ENCODE data around the gene RASSF8.

Gene RASSF8

DNA sequence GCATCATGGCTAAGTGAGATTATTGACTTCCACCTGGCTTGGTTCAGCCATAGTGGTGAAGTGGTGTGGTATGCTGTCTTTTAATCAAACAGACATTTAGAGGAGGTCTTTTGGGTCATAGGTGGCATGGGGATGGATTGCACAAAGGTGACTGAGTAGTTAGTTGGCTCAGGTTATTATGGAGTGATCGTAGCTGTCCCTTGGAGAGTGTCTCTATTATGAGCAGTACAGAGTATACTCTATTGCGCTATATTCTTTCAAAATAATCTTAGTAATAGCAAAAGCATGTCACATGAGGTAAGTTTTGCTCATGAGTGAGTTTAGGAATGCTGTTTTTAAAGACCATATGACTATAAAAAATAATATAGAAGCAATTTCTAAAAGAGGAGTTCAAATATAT is 60.4 kb downstream of the RASSF8 start:
- Mint-ChIP-seq H3K9me3 (no peaks in the 10 kb centered on the region), H3K27me3 (peaks cover 7% of the 10 kb centered on the region), H3K27ac (no peak overlapping the region), H3K4me3 (no peak overlapping the region), H3K4me1 (no peaks in the 10 kb centered on the region), H3K36me3 (ENCODE audit: low read depth) (no peaks in the 10 kb centered on the region)
- DNase-seq (no peak), ATAC-seq (no peak)

DNA sequence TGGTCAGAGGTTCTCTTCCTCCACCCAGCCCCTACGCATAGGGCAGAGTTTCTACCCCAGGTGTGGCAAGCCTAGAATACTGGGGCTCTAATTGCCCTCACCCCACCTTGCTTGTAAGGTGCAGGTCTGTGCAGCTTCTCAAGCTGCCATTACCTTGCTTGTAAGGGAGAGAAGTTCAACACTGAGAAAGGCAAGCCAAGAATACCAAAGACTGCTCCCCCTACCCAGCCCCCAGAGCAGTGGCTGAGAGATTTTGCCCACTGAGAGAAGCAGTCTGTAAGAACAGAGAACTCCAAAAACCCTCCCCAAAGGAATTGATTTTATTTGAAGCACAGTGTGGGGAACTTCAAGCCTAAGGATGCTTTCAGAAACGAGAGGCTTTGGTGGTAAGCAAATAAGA is 63.1 kb downstream of the RASSF8 start:
- Mint-ChIP-seq H3K9me3 (no peaks in the 10 kb centered on the region), H3K4me1 (no peaks in the 10 kb centered on the region), H3K27ac (no peak overlapping the region), H3K36me3 (ENCODE audit: low read depth) (no peaks in the 10 kb centered on the region), H3K27me3 (peaks cover 7% of the 10 kb centered on the region), H3K4me3 (no peak overlapping the region)
- DNase-seq (no peak), ATAC-seq (no peak)

- Mint-ChIP-seq H3K9me3 (no peaks in the 10 kb centered on the region), H3K36me3 (ENCODE audit: low read depth) (no peaks in the 10 kb centered on the region), H3K4me3 (no peak overlapping the region), H3K4me1 (no peaks in the 10 kb centered on the region), H3K27ac (no peak overlapping the region), H3K27me3 (peaks cover 7% of the 10 kb centered on the region)
- no peak for DNase-seq
- ATAC-seq = no peak
Measured at GRCh38 chr12:26022043-26022442, 63.6 kb downstream of the RASSF8 start.

GRCh38 chr12:26026713-26027112 is 68.2 kb downstream of the RASSF8 start:
- ATAC-seq (no peak), DNase-seq (no peak)
- Mint-ChIP-seq H3K4me1 (no peaks in the 10 kb centered on the region), H3K27me3 (peaks cover 3% of the 10 kb centered on the region), H3K9me3 (no peaks in the 10 kb centered on the region), H3K4me3 (no peak overlapping the region), H3K27ac (no peak overlapping the region), H3K36me3 (ENCODE audit: low read depth) (no peaks in the 10 kb centered on the region)

- no peak overlapping the region for H3K4me3 Mint-ChIP-seq
- no peaks in the 10 kb centered on the region for H3K36me3 Mint-ChIP-seq (ENCODE audit: low read depth)
- no peak for ATAC-seq
- DNase-seq = no peak
- H3K4me1 Mint-ChIP-seq = no peaks in the 10 kb centered on the region
- H3K27ac Mint-ChIP-seq = no peak overlapping the region
- H3K27me3 Mint-ChIP-seq = peaks cover 3% of the 10 kb centered on the region
- H3K9me3 Mint-ChIP-seq = no peaks in the 10 kb centered on the region
Measured at GRCh38 chr12:26027401-26027800, 68.9 kb downstream of the RASSF8 start.

DNA sequence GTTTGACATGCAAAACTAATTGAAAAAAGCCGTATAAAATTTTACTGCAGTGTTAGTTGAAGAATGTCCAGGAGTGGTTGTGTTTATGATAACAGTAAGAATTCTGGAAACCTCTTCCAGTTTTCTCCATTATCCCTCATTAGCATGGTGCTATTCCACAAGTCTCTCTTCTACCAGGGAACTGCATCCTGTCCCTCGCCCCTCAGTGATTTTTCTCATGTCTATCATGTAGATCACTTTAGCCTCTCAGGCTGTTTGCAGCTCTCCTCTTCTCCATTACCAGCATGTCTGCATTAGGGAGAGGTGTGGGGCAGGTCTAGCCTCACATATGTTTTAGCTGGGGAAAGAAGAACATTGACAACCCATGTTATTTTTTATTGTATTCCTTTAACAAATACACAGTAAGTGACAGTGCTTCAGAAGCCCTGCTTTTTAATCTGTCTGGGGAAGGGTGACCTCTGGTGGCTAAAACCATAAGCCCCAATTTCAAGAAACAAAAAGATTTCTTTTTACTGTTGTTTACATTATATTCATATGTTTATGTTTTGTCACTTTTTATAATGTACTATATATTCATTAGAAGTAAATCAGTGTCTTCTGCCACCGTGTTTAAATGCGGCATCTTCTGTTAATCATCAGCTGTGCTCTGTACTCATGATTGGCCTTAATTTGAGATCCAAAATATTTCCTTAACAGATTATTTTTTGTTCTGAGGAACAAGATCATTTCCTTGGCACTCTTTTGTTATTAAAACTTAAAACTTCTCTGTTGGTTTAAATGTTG is 70.7 kb downstream of the RASSF8 start:
- no peaks in the 10 kb centered on the region for H3K36me3 Mint-ChIP-seq (ENCODE audit: low read depth)
- no peaks in the 10 kb centered on the region for H3K27me3 Mint-ChIP-seq
- peak; percentile 22 for DNase-seq
- no peak overlapping the region for H3K4me3 Mint-ChIP-seq
- ATAC-seq = no peak
- H3K4me1 Mint-ChIP-seq = no peaks in the 10 kb centered on the region
- no peak overlapping the region for H3K27ac Mint-ChIP-seq
- H3K9me3 Mint-ChIP-seq = no peaks in the 10 kb centered on the region

DNA sequence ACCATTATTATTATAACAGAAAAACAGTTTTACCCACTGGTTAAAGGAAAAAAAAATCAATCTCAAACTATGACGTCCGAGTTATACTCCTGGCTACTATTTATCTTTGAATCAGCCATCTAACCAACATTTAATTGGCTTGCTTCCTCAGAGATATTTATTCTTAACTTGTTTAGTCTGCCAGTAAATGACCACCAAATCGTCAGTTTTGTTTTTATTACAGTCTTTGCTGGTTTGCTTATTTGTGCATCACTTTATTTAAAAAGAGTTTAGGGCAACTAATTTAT is 71.2 kb downstream of the RASSF8 start:
- ATAC-seq = no peak
- DNase-seq = no peak
- H3K4me1 Mint-ChIP-seq = no peaks in the 10 kb centered on the region
- H3K27ac Mint-ChIP-seq = no peak overlapping the region
- H3K36me3 Mint-ChIP-seq (ENCODE audit: low read depth) = no peaks in the 10 kb centered on the region
- H3K4me3 Mint-ChIP-seq = no peak overlapping the region
- H3K9me3 Mint-ChIP-seq = no peaks in the 10 kb centered on the region
- no peaks in the 10 kb centered on the region for H3K27me3 Mint-ChIP-seq

DNA sequence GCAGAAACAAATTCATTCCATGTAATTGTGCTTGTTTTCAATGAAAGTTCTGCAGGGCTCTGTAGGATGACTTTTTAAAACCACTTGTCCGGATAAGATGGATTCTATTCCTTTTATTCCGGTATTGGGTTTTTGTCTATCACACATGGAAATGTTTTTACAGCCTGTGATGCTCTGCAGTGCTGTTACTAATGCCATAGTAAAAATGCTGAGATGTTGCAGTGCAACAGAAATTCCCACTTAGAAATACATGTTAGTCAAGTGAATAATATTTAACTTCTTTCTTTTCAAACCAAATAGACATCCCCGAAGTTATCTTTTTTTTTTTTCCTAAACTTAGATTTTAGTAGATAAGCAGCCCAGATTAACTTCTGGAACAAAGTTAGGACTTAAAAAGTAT is 71.9 kb downstream of the RASSF8 start:
- no peaks in the 10 kb centered on the region for H3K27me3 Mint-ChIP-seq
- no peaks in the 10 kb centered on the region for H3K9me3 Mint-ChIP-seq
- no peak for DNase-seq
- no peak for ATAC-seq
- H3K27ac Mint-ChIP-seq = no peak overlapping the region
- no peaks in the 10 kb centered on the region for H3K4me1 Mint-ChIP-seq
- no peaks in the 10 kb centered on the region for H3K36me3 Mint-ChIP-seq (ENCODE audit: low read depth)
- H3K4me3 Mint-ChIP-seq = no peak overlapping the region

GRCh38 chr12:26031318-26031717 is 72.8 kb downstream of the RASSF8 start:
- H3K9me3 Mint-ChIP-seq = no peaks in the 10 kb centered on the region
- no peak for DNase-seq
- H3K4me1 Mint-ChIP-seq = no peaks in the 10 kb centered on the region
- no peaks in the 10 kb centered on the region for H3K36me3 Mint-ChIP-seq (ENCODE audit: low read depth)
- H3K4me3 Mint-ChIP-seq = no peak overlapping the region
- no peak overlapping the region for H3K27ac Mint-ChIP-seq
- no peaks in the 10 kb centered on the region for H3K27me3 Mint-ChIP-seq
- no peak for ATAC-seq

- DNase-seq (no peak), ATAC-seq (no peak)
- no peak overlapping the region for H3K4me3 Mint-ChIP-seq
Measured at GRCh38 chr12:26031827-26032226, 73.3 kb downstream of the RASSF8 start.

DNA sequence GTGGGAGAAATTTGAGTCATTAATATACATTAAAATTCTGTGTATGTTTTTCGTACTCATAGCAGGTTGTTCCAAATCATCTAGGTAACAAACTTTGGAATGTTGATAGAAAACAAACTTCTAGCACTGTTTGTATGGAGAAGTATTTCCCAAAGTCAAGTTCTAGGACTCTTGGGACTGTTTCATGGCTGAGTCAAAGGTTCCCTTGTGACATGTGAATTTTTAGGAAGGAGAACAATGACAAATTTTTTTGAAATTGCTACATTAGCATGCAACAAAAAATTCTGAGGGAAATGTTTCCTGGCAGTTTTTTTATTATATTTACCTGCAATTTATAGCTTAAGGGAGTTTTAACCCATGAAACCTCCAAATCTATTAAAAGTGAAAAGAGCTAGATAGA is 73.8 kb downstream of the RASSF8 start:
- Mint-ChIP-seq H3K4me1 (no peaks in the 10 kb centered on the region), H3K4me3 (no peak overlapping the region), H3K27me3 (no peaks in the 10 kb centered on the region), H3K36me3 (ENCODE audit: low read depth) (no peaks in the 10 kb centered on the region), H3K27ac (no peak overlapping the region), H3K9me3 (no peaks in the 10 kb centered on the region)
- no peak for DNase-seq
- no peak for ATAC-seq

More at GRCh38 chr12:26031827-26032226, 73.3 kb downstream of the RASSF8 start:
- H3K27me3 Mint-ChIP-seq = no peaks in the 10 kb centered on the region
- no peaks in the 10 kb centered on the region for H3K36me3 Mint-ChIP-seq (ENCODE audit: low read depth)
- no peaks in the 10 kb centered on the region for H3K9me3 Mint-ChIP-seq
- no peak overlapping the region for H3K27ac Mint-ChIP-seq
- H3K4me1 Mint-ChIP-seq = no peaks in the 10 kb centered on the region

DNA sequence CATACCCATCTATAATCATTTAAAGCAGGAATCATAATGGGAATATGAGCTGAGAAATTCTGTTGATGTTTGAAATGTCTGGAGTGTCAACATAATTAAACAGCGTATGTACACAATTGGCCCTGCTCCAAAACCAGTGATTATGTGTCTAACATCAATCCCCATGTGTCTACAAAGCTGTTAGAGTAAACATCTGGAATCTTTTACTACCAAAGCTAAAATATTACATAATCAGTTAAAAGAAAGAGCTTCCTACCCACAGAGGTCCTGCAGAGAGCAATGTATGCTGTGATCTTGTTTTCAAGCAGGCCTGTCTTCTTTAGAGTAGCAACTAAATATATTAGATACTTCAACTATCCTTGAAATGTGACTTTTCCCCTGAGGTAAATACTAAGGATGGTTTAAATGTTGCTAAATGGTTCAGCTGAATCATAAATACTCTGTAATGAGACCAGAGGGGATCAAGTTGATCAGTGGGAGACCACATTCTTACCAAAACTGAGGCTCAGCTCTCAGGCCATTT is 74.3 kb downstream of the RASSF8 start:
- no peaks in the 10 kb centered on the region for H3K36me3 Mint-ChIP-seq (ENCODE audit: low read depth)
- no peak overlapping the region for H3K27ac Mint-ChIP-seq
- DNase-seq = no peak
- H3K4me1 Mint-ChIP-seq = no peaks in the 10 kb centered on the region
- H3K4me3 Mint-ChIP-seq = no peak overlapping the region
- no peak for ATAC-seq
- H3K9me3 Mint-ChIP-seq = no peaks in the 10 kb centered on the region
- H3K27me3 Mint-ChIP-seq = no peaks in the 10 kb centered on the region

- Mint-ChIP-seq H3K4me1 (no peaks in the 10 kb centered on the region), H3K4me3 (no peak overlapping the region), H3K27me3 (no peaks in the 10 kb centered on the region), H3K36me3 (ENCODE audit: low read depth) (no peaks in the 10 kb centered on the region), H3K27ac (no peak overlapping the region), H3K9me3 (no peaks in the 10 kb centered on the region)
- no peak for ATAC-seq
- DNase-seq = no peak
Measured at GRCh38 chr12:26034371-26035142, 76.1 kb downstream of the RASSF8 start.

- DNase-seq (no peak), ATAC-seq (no peak)
- no peaks in the 10 kb centered on the region for H3K36me3 Mint-ChIP-seq (ENCODE audit: low read depth)
- H3K27me3 Mint-ChIP-seq = no peaks in the 10 kb centered on the region
- H3K27ac Mint-ChIP-seq = no peak overlapping the region
- H3K4me1 Mint-ChIP-seq = no peaks in the 10 kb centered on the region
- H3K9me3 Mint-ChIP-seq = no peaks in the 10 kb centered on the region
- no peak overlapping the region for H3K4me3 Mint-ChIP-seq
Measured at GRCh38 chr12:26036877-26037276, 78.4 kb downstream of the RASSF8 start.

GRCh38 chr12:26037615-26038220 is 79.2 kb downstream of the RASSF8 start:
- Mint-ChIP-seq H3K36me3 (ENCODE audit: low read depth) (no peaks in the 10 kb centered on the region), H3K27me3 (no peaks in the 10 kb centered on the region), H3K27ac (no peak overlapping the region), H3K4me1 (no peaks in the 10 kb centered on the region), H3K4me3 (no peak overlapping the region), H3K9me3 (no peaks in the 10 kb centered on the region)
- ATAC-seq (no peak), DNase-seq (no peak)

All from activated naive CD8-positive, alpha-beta T cell treated with anti-CD3 and anti-CD28 coated beads, Interleukin-2, amount 50 U/mL, for 24 hours (primary cell).